IMR-90 (cell line): ENCODE measurements around the gene LRPAP1. TPM values are rescaled to one million over a fixed set of nuclear protein-coding genes. Genes with fewer than 3 reads are reported as not detected.

Source experiments
- ATAC-seq: fragments of 200-7000 bp; cut with Tn5 transposase; 2 replicates; pipeline ENCODE4 v1.9.1; 2020; ENCODE audit warnings: low read depth, mild to moderate bottlenecking, moderate library complexity
- BruUV-seq: library from RNA; stranded (reverse); fragments of 400-500 nt; replicated peaks from 2 replicates; lab custom pipeline; 2021; lab: Mats Ljungman, UMichigan
- CTCF ChIA-PET: fragments of 300-600 bp; formaldehyde crosslinking; extraction: SDS; loops from one replicate; lab custom pipeline; 2021; ENCODE audit warnings: antibody characterized with exemption; lab: Yijun Ruan, JAX
- POLR2A ChIA-PET: fragments of 300-600 bp; sonication (Branson Sonifier 250); formaldehyde crosslinking; loops from one replicate; lab custom pipeline; 2022; ENCODE audit warnings: antibody characterized with exemption; ENCODE audit not compliant: unreplicated experiment; lab: Charles Lee
- DNase-seq: peaks from one replicate; pipeline ENCODE4 v3.0.0; 2013
- H2AFZ ChIP-seq: replicated peaks from 2 replicates; pipeline ENCODE3; 2013; ENCODE audit warnings: low read length, mild to moderate bottlenecking; ENCODE audit not compliant: poor library complexity
- H2AK5ac ChIP-seq: 2 replicates; pipeline ENCODE4 v1.6.1; 2013; ENCODE audit warnings: low read depth, low read length, inconsistent platforms
- H2AK9ac ChIP-seq: replicated peaks from 2 replicates; pipeline ENCODE3; 2013; ENCODE audit warnings: mild to moderate bottlenecking, low read depth, low read length, moderate library complexity; ENCODE audit not compliant: poor library complexity
- H2BK120ac ChIP-seq: 2 replicates; pipeline ENCODE4 v1.6.1; 2013; ENCODE audit warnings: low read depth, low read length, inconsistent platforms
- H2BK15ac ChIP-seq: 3 replicates; pipeline ENCODE4 v1.6.1; 2013; ENCODE audit warnings: low read depth, low read length, inconsistent platforms
- H2BK20ac ChIP-seq: 2 replicates; pipeline ENCODE4 v1.6.1; 2013; ENCODE audit warnings: low read depth, mild to moderate bottlenecking, inconsistent platforms, low read length, moderate library complexity
- H2BK5ac ChIP-seq: 2 replicates; pipeline ENCODE4 v1.6.1; 2013; ENCODE audit warnings: mild to moderate bottlenecking, low read depth, low read length, inconsistent platforms; ENCODE audit not compliant: poor library complexity, severe bottlenecking
- H3K14ac ChIP-seq: replicated peaks from 2 replicates; pipeline ENCODE4 v1.6.1; 2013; ENCODE audit warnings: low read depth, low read length, inconsistent platforms
- H3K18ac ChIP-seq: 2 replicates; pipeline ENCODE4 v1.6.1; 2013; ENCODE audit warnings: low read depth, low read length, control low read depth
- H3K23ac ChIP-seq: 2 replicates; pipeline ENCODE4 v1.6.1; 2013; ENCODE audit warnings: low read depth, low read length, inconsistent platforms
- H3K27ac ChIP-seq: 2 replicates; pipeline ENCODE4 v1.5.1; 2013; ENCODE audit warnings: mild to moderate bottlenecking, control low read depth, low read length; ENCODE audit not compliant: insufficient read depth
- H3K27me3 ChIP-seq: 2 replicates; pipeline ENCODE4 v1.6.1; 2013; ENCODE audit warnings: low read length; ENCODE audit not compliant: control insufficient read depth, insufficient read depth
- H3K36me3 ChIP-seq: 2 replicates; pipeline ENCODE4 v1.6.1; 2013; ENCODE audit warnings: low read length, mixed read lengths; ENCODE audit not compliant: control insufficient read depth, insufficient read depth
- H3K4ac ChIP-seq: 2 replicates; pipeline ENCODE4 v1.6.1; 2013; ENCODE audit warnings: low read depth, low read length, inconsistent platforms
- H3K4me1 ChIP-seq: 2 replicates; pipeline ENCODE4 v1.6.1; 2013; ENCODE audit warnings: low read length, mixed read lengths; ENCODE audit not compliant: control insufficient read depth, insufficient read depth
- H3K4me2 ChIP-seq: 2 replicates; pipeline ENCODE4 v1.6.1; 2013; ENCODE audit warnings: low read depth, mild to moderate bottlenecking, control low read depth, low read length, moderate library complexity
- H3K4me3 ChIP-seq: 2 replicates; pipeline ENCODE4 v1.5.1; 2013; ENCODE audit warnings: low read depth, mild to moderate bottlenecking, control low read depth, low read length, moderate library complexity; ENCODE audit not compliant: insufficient read depth
- H3K56ac ChIP-seq: 2 replicates; pipeline ENCODE4 v1.6.1; 2013; ENCODE audit warnings: low read length, inconsistent platforms; ENCODE audit not compliant: insufficient read depth; ENCODE audit errors: extremely low read depth
- H3K79me1 ChIP-seq, 2 experiments: 2 replicates each; pipeline ENCODE4 v1.6.1; 2013; ENCODE audit warnings: low read length in 2 of 2, inconsistent platforms in 1 of 2, low read depth in 1 of 2
- H3K9ac ChIP-seq: 2 replicates; pipeline ENCODE4 v1.6.1; 2013; ENCODE audit warnings: low read depth, low read length, control low read depth
- H3K9me1 ChIP-seq: 2 replicates; pipeline ENCODE4 v1.6.1; 2013; ENCODE audit warnings: low read length, inconsistent platforms; ENCODE audit not compliant: insufficient read depth
- H3K9me3 ChIP-seq: 2 replicates; pipeline ENCODE4 v1.6.1; 2013; ENCODE audit warnings: low read length; ENCODE audit not compliant: control insufficient read depth, insufficient read depth
- H4K20me1 ChIP-seq: 2 replicates; pipeline ENCODE4 v1.6.1; 2013; ENCODE audit warnings: low read length, inconsistent platforms; ENCODE audit not compliant: insufficient read depth
- H4K5ac ChIP-seq: 2 replicates; pipeline ENCODE4 v1.6.1; 2013; ENCODE audit warnings: mild to moderate bottlenecking, low read depth, low read length, control low read depth
- H4K8ac ChIP-seq, 2 experiments: 2 replicates each; pipeline ENCODE4 v1.6.1; 2013; ENCODE audit warnings: low read depth in 2 of 2, low read length in 2 of 2, control low read depth in 1 of 2, inconsistent platforms in 1 of 2
- H4K91ac ChIP-seq: 2 replicates; pipeline ENCODE4 v1.6.1; 2013; ENCODE audit warnings: low read depth, low read length, inconsistent platforms; ENCODE audit not compliant: insufficient read depth
- BHLHE40 ChIP-seq: fragments of 150-350 bp; IDR thresholded peaks from 2 replicates; pipeline ENCODE4 v1.6.1; 2016; ENCODE audit warnings: mild to moderate bottlenecking, low read depth, low read length
- CEBPB ChIP-seq: IDR thresholded peaks from 2 replicates; pipeline ENCODE4 v1.6.1; 2012; ENCODE audit warnings: low read depth, low read length, improper control_type of control experiment
- CHD1 ChIP-seq: IDR thresholded peaks from 2 replicates; pipeline ENCODE4 v1.6.1; 2012; ENCODE audit warnings: low read depth, low read length, improper control_type of control experiment
- MAZ ChIP-seq: IDR thresholded peaks from 2 replicates; pipeline ENCODE4 v1.6.1; 2012; ENCODE audit warnings: low read depth, mild to moderate bottlenecking, low read length, improper control_type of control experiment, moderate library complexity, borderline replicate concordance
- MXI1 ChIP-seq: IDR thresholded peaks from 2 replicates; pipeline ENCODE4 v1.6.1; 2012; ENCODE audit warnings: low read depth, mild to moderate bottlenecking, low read length, moderate library complexity, borderline replicate concordance
- NFE2L2 ChIP-seq: fragments of 150-350 bp; IDR thresholded peaks from 2 replicates; pipeline ENCODE4 v1.6.1; 2016; ENCODE audit warnings: low read depth, mild to moderate bottlenecking, low read length
- USF2 ChIP-seq: fragments of 150-350 bp; IDR thresholded peaks from 2 replicates; pipeline ENCODE4 v1.6.1; 2017; ENCODE audit warnings: mild to moderate bottlenecking, antibody characterized with exemption, low read length, low read depth
- WGBS, 2 experiments: methylation state at CpG; one replicate each; pipeline versions ENCODE4 v1.1.5 to v1.1.7; 2013; ENCODE audit warnings: missing lambda C conversion rate in 2 of 2; ENCODE audit not compliant: insufficient read length in 1 of 2; ENCODE audit errors: extremely low coverage in 2 of 2; 5-methylcytosine and 5-hydroxymethylcytosine counted together
- dilution Hi-C: fragments of 300-500 bp; cut with HindIII; formaldehyde crosslinking; loops from one replicate; pipeline ENCODE4 v1.14.3; 2018; ENCODE audit warnings: low sequenced_read_pairs; ENCODE audit not compliant: unreplicated experiment
- in situ Hi-C: fragments of 300-500 bp; cut with MboI; formaldehyde crosslinking; loops from 3 replicates; pipeline ENCODE4 v1.14.3; 2019; ENCODE audit warnings: low sequenced_read_pairs, inconsistent platforms, mixed read lengths
- intact Hi-C: fragments of 100-400 bp; cut with micrococcal nuclease; formaldehyde crosslinking; loops from 2 replicates; pipeline ENCODE4 v1.10.0; 2022
- polyA plus RNA-seq, 3 experiments: library from polyadenylated mRNA; depleted of rRNA; stranded (reverse); fragments of >200 nt; gene quantifications; 2 replicates each; pipeline ENCODE4 v1.2.3, GENCODE V29; 2012; ENCODE audit warnings: low replicate concordance in 1 of 3
- total RNA-seq: library from RNA; depleted of rRNA; stranded (reverse); fragments of >200 nt; gene quantifications from 2 replicates; pipeline ENCODE4 v1.2.3, GENCODE V29; 2012

Gene LRPAP1
- total and polyA plus RNA-seq, 2 of the 4 experiments (the other 2 are of a cell fraction) = 135 to 175 TPM

GRCh38 chr4:3521621-3522325, 10.4 kb downstream of the LRPAP1 start:
- ChIA-PET POLR2A (no interaction called here), CTCF (no interaction called here)
- 100% methylated on average over 2 of the region's 16 CpGs; no CpG with 5 or more reads in 1 of the 2 experiments for WGBS, 2 experiments
- no peak overlapping the region for H3K27ac ChIP-seq
- no peak overlapping the region for H2AFZ ChIP-seq
- H3K4me2 ChIP-seq = no peak overlapping the region
- no peak overlapping the region for H3K18ac ChIP-seq
- no peak overlapping the region for H2BK120ac ChIP-seq
- no peaks in the 10 kb centered on the region for H3K9me3 ChIP-seq
- in situ Hi-C loops (no loop called here), dilution Hi-C loops (no loop called here), intact Hi-C loops (no loop called here)
- H3K36me3 ChIP-seq = peaks cover 63% of the 10 kb centered on the region
- BruUV-seq = no TSS peak
- DNase-seq = no peak
- ATAC-seq = no peak
- no peak overlapping the region for H4K8ac ChIP-seq
- no peak overlapping the region for H3K4ac ChIP-seq
- no peak for TF ChIP-seq USF2
- no peak for TF ChIP-seq NFE2L2
- no peak for TF ChIP-seq MAZ
- TF ChIP-seq BHLHE40 = no peak
- no peak for TF ChIP-seq CEBPB
- TF ChIP-seq MXI1 = no peak
- TF ChIP-seq CHD1 = no peak
- no peak overlapping the region for H3K23ac ChIP-seq
- H2BK20ac ChIP-seq = no peak overlapping the region
- no peak overlapping the region for H2AK5ac ChIP-seq
- H3K9me1 ChIP-seq = no peaks in the 10 kb centered on the region
- H3K4me3 ChIP-seq = no peak overlapping the region
- no peaks in the 10 kb centered on the region for H3K4me1 ChIP-seq
- H4K5ac ChIP-seq = no peak overlapping the region
- no peak overlapping the region for H2BK5ac ChIP-seq
- no peaks in the 10 kb centered on the region for H3K27me3 ChIP-seq
- H3K9ac ChIP-seq = no peak overlapping the region
- H3K56ac ChIP-seq = no peak overlapping the region
- peaks cover 0 to 7% of the 10 kb centered on the region in 2 experiments; a peak in 2 of 4 replicates for H3K79me1 ChIP-seq
- peaks cover 18% of the 10 kb centered on the region for H4K20me1 ChIP-seq
- H2BK15ac ChIP-seq = no peak overlapping the region
- H4K91ac ChIP-seq = no peak overlapping the region
- no peak overlapping the region for H3K14ac ChIP-seq
- no peak overlapping the region for H2AK9ac ChIP-seq
